Spleen (tissue), 7 donors: ENCODE data around the gene NAPSA.

ENCODE experiments used
- CTCF ChIP-seq, 11 experiments: fragments of 200-600 bp in 7 of 11; fragments of 450-650 bp in 4 of 11; sonication (generic) in 4 of 11; IDR thresholded peaks in 8 of 11; conservative IDR thresholded peaks in 3 of 11; 1 replicate in 7 of 11; 2 replicates in 4 of 11; pipeline versions ENCODE4 v1.4.0 to v1.8.0; 2016 to 2021; ENCODE audit warnings: antibody characterized with exemption in 11 of 11, inconsistent platforms in 4 of 11, mild to moderate bottlenecking in 1 of 11
- POLR2A ChIP-seq, 3 donors: fragments of 450-650 bp; IDR thresholded peaks; one replicate each; pipeline ENCODE4 v1.5.1; 2017; ENCODE audit warnings: antibody characterized with exemption in 3 of 3, mild to moderate bottlenecking in 1 of 3
- POLR2AphosphoS5 ChIP-seq, 3 donors: sonication (generic); formaldehyde crosslinking; IDR thresholded peaks; one replicate each; pipeline ENCODE4 v1.5.1; 2017; ENCODE audit warnings: antibody characterized with exemption in 3 of 3
- donor health status: DM: no; HTN: no; CAD: no; lungs with moderate emphysema.
- donor health status: DM: no; HTN: no; CAD: no.
- donor health status: DM: no; HTN: no; CAD: no.

GRCh38 chr19:50323782-50324133 lies 41.7 kb downstream of the NAPSA start:
- TF ChIP-seq CTCF (IDR thresholded peaks at IDR 0.05 in 8 of 11, conservative IDR thresholded peaks at IDR 0.05 in 3 of 11) (no peak), POLR2A (IDR thresholded peaks at IDR 0.05) (no peak), POLR2AphosphoS5 (IDR thresholded peaks at IDR 0.05) (no peak)
